A549 (cell line): ENCODE results near the gene NMNAT2. TPM values are rescaled to one million over a fixed set of nuclear protein-coding genes. Genes with fewer than 3 reads are reported as not detected.
A peak's percentile ranks its signal among the peaks of the same experiment; 100 is the strongest.

ENCODE experiments used
- ATAC-seq, 2 experiments: fragments of 200-7000 bp in 1 of 2; fragments of >200 bp in 1 of 2; cut with Nextera tagmentation in 1 of 2; cut with Tn5 transposase in 1 of 2; 3 replicates each; pipeline versions ENCODE4 v1.8.0 to v1.9.1; 2018 to 2020; ENCODE audit warnings: mild to moderate bottlenecking in 1 of 2, moderate library complexity in 1 of 2
- CTCF ChIA-PET: fragments of 300-600 bp; sonication (Branson Sonifier 250); formaldehyde crosslinking; extraction: SDS; loops from one replicate; lab custom pipeline; 2021; ENCODE audit warnings: antibody characterized with exemption, inconsistent platforms; lab: Yijun Ruan, JAX
- POLR2A ChIA-PET: fragments of 350-600 bp; formaldehyde crosslinking; extraction: SDS; loops from one replicate; lab custom pipeline; 2021; ENCODE audit warnings: antibody characterized with exemption, inconsistent platforms; lab: Yijun Ruan, JAX
- DNase-seq, 2 experiments: peaks; one replicate each; pipeline versions ENCODE4 v3.0.0 to v3.0.0-alpha.2; 2011 to 2016; ENCODE audit warnings: low read depth in 1 of 2, low spot score in 1 of 2
- FAIRE-seq: peaks from 2 replicates; lab custom pipeline; 2011; peaks lifted over from hg19 to GRCh38; lab: Jason Lieb, UNC
- H3K27ac ChIP-seq, 2 experiments: fragments of >200 bp; sonication (Bioruptor Twin); formaldehyde crosslinking; 3 replicates each; pipeline ENCODE4 v1.5.1; 2016 to 2017
- H3K4me1 ChIP-seq: fragments of >200 bp; sonication (Bioruptor Twin); formaldehyde crosslinking; 3 replicates; pipeline ENCODE4 v1.6.1; 2016
- H3K4me2 ChIP-seq: fragments of >200 bp; sonication (Bioruptor Twin); formaldehyde crosslinking; 3 replicates; pipeline ENCODE4 v1.6.1; 2016
- H3K4me3 ChIP-seq: fragments of >200 bp; sonication (Bioruptor Twin); formaldehyde crosslinking; 3 replicates; pipeline ENCODE4 v1.5.1; 2016
- H3K9me3 ChIP-seq: fragments of >200 bp; sonication (Bioruptor Twin); formaldehyde crosslinking; 3 replicates; pipeline ENCODE4 v1.6.1; 2016
- BHLHE40 ChIP-seq: IDR thresholded peaks from 2 replicates; pipeline ENCODE4 v1.6.1; 2012; ENCODE audit warnings: low read depth, low read length, inconsistent platforms
- CBX2 ChIP-seq: fragments of 200-600 bp; sonication (generic); IDR thresholded peaks from 2 replicates; pipeline ENCODE4 v1.6.1; 2016; ENCODE audit warnings: low read depth, mild to moderate bottlenecking, borderline replicate concordance
- EHF ChIP-seq: fragments of 250-450 bp; sonication (Bioruptor Pico); IDR thresholded peaks from 2 replicates; pipeline ENCODE4 v1.5.0; 2020; ENCODE audit warnings: mild to moderate bottlenecking
- ESRRA ChIP-seq: fragments of 150-350 bp; IDR thresholded peaks from 2 replicates; pipeline ENCODE4 v1.6.1; 2014; ENCODE audit warnings: mild to moderate bottlenecking, low read length, borderline replicate concordance
- HOXA7 ChIP-seq: fragments of 250-450 bp; sonication (Bioruptor Pico); IDR thresholded peaks from 2 replicates; pipeline ENCODE4 v1.5.0; 2020; ENCODE audit warnings: mild to moderate bottlenecking, moderate library complexity
- HOXB13 ChIP-seq: fragments of 250-450 bp; sonication (Bioruptor Pico); IDR thresholded peaks from 2 replicates; pipeline ENCODE4 v1.5.0; 2020; ENCODE audit warnings: low read depth, mild to moderate bottlenecking, moderate library complexity
- JUNB ChIP-seq: fragments of >200 bp; sonication (Bioruptor Twin); formaldehyde crosslinking; IDR thresholded peaks from 2 replicates; pipeline ENCODE4 v1.6.1; 2016
- KDM1A ChIP-seq: fragments of 200-600 bp; sonication (generic); IDR thresholded peaks from 2 replicates; pipeline ENCODE4 v1.6.1; 2016; ENCODE audit warnings: low read depth, mild to moderate bottlenecking
- KDM5A ChIP-seq: fragments of 200-600 bp; sonication (generic); IDR thresholded peaks from 2 replicates; pipeline ENCODE4 v1.6.1; 2016; ENCODE audit warnings: antibody characterized with exemption, mild to moderate bottlenecking
- MAZ ChIP-seq: fragments of 150-350 bp; IDR thresholded peaks from 2 replicates; pipeline ENCODE4 v1.6.1; 2014; ENCODE audit warnings: antibody characterized with exemption, low read depth, low read length, borderline replicate concordance
- MYC ChIP-seq: IDR thresholded peaks from 2 replicates; pipeline ENCODE4 v1.6.1; 2012; ENCODE audit warnings: mild to moderate bottlenecking, inconsistent platforms, low read length, improper control_type of control experiment, borderline replicate concordance
- NFE2L2 ChIP-seq: fragments of 150-350 bp; conservative IDR thresholded peaks from 2 replicates; pipeline ENCODE4 v1.6.1; 2014; ENCODE audit warnings: low read length
- PHF8 ChIP-seq: fragments of 200-600 bp; sonication (generic); IDR thresholded peaks from 2 replicates; pipeline ENCODE4 v1.6.1; 2016; ENCODE audit warnings: low read depth, mild to moderate bottlenecking, antibody characterized with exemption, moderate library complexity, borderline replicate concordance
- RFX5 ChIP-seq: fragments of 450-650 bp; IDR thresholded peaks from 2 replicates; pipeline ENCODE4 v1.7.1; 2014; ENCODE audit warnings: antibody characterized with exemption, mild to moderate bottlenecking, moderate library complexity
- SMC3 ChIP-seq: fragments of >200 bp; sonication (Bioruptor Twin); formaldehyde crosslinking; IDR thresholded peaks from 3 replicates; pipeline ENCODE4 v1.6.1; 2018; ENCODE audit warnings: inconsistent platforms
- ZSCAN20 ChIP-seq: fragments of 250-450 bp; sonication (Bioruptor Pico); IDR thresholded peaks from 2 replicates; pipeline ENCODE4 v1.8.0; 2022; ENCODE audit warnings: mild to moderate bottlenecking, moderate library complexity
- WGBS: methylation state at CpG from one replicate; pipeline ENCODE4 v1.1.6; 2017; ENCODE audit errors: missing lambda C conversion rate; 5-methylcytosine and 5-hydroxymethylcytosine counted together
- polyA plus RNA-seq, 4 experiments: library from polyadenylated mRNA; depleted of rRNA in 3 of 4; stranded (reverse); fragments of >200 nt; fragmentation: RNase III in 1 of 4; extraction: RNeasy Plus Mini Kit Qiagen cat#74134 plus additional on column Dnase treatment in 1 of 4; gene quantifications; 2 replicates in 3 of 4; 3 replicates in 1 of 4; pipeline ENCODE4 v1.2.3, GENCODE V29; 2011 to 2017
- TF ChIP-seq, protein P1 (sequence below): fragments of 150-350 bp; IDR thresholded peaks from 2 replicates; pipeline ENCODE4 v1.6.1; 2014; ENCODE audit warnings: low read depth, mild to moderate bottlenecking, low read length
- TF ChIP-seq, protein P2 (sequence below): fragments of 200-600 bp; sonication (generic); IDR thresholded peaks from 2 replicates; pipeline ENCODE4 v1.6.1; 2016; ENCODE audit warnings: antibody characterized with exemption, mild to moderate bottlenecking, moderate library complexity
- TF ChIP-seq, protein P3 (sequence below): fragments of >200 bp; sonication (Bioruptor Twin); formaldehyde crosslinking; IDR thresholded peaks from 3 replicates; pipeline ENCODE4 v1.5.1; 2016

The NMNAT2 gene
- polyA plus RNA-seq, 2 of the 4 experiments (the other 2 are of a cell fraction) = 0.16 to 0.63 TPM

DNA sequence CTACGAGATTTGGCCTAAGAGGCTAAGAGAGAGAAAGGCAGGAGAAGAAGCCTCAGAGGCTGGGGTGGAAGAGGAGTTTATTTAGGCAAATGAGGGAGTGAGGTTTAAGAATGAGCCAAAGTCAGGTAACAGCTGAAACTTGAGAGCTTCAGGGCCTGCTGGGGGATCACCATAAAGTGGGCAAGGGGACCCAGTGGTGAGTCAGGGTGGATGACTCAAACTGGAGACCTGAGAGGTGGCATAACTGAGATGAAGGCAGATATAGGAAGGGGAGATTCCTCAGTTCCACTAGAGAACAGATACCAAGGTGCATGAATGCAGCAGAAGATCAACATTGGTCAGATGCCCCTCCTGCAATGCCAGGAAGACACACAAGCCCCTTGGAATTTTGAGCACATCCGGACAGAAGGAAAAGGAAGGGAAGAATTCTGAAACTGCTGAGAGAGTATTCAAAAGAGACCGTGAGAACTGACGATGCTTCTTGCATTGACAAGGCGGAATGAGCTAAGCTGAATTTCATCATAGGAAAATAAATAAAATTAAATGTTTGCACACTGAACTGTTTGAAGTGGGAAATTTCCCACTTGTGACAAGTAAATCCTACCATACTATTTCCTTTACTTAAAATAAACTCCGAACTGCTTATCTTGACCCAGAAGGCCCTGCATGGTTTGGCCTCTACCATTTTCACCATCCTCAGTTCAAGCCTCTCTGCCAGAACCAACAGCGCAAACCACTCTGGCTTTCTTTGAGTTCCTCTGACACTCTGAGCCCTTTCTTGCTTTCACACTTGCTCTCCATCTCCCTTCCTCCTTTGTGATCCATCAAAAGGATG, 94.1 kb downstream of the NMNAT2 start:
- Histone ChIP-seq H3K9me3 (no peaks in the 10 kb centered on the region), H3K4me3 (no peak overlapping the region), H3K27ac (no peak overlapping the region), H3K4me1 (0 out of 3 replicates have a peak, but pooled peaks cover under 1% of the 10 kb centered on the region), H3K4me2 (no peak overlapping the region)
- DNase-seq (no peak), ATAC-seq (no peak), FAIRE-seq (no peak)
- no peak for TF ChIP-seq KDM1A
- TF ChIP-seq, protein P1, sequence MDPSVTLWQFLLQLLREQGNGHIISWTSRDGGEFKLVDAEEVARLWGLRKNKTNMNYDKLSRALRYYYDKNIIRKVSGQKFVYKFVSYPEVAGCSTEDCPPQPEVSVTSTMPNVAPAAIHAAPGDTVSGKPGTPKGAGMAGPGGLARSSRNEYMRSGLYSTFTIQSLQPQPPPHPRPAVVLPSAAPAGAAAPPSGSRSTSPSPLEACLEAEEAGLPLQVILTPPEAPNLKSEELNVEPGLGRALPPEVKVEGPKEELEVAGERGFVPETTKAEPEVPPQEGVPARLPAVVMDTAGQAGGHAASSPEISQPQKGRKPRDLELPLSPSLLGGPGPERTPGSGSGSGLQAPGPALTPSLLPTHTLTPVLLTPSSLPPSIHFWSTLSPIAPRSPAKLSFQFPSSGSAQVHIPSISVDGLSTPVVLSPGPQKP = no peak
- TF ChIP-seq NFE2L2 = no peak
- no peak for TF ChIP-seq BHLHE40
- TF ChIP-seq JUNB = no peak
- TF ChIP-seq ESRRA = no peak
- TF ChIP-seq HOXA7 (CRISPR knock-in tag) = no peak
- 72% methylated on average over 7 of the region's 7 CpGs for WGBS
- ChIA-PET POLR2A (interaction anchor here (0.6 kb wide), 1 partner anchor 86 kb away, joined by 3 read pairs; no protein-coding TSS in a partner anchor), CTCF (interaction anchor here (1.0 kb wide), 1 partner anchor 361 kb away, joined by 3 read pairs; no protein-coding TSS in a partner anchor)

DNA sequence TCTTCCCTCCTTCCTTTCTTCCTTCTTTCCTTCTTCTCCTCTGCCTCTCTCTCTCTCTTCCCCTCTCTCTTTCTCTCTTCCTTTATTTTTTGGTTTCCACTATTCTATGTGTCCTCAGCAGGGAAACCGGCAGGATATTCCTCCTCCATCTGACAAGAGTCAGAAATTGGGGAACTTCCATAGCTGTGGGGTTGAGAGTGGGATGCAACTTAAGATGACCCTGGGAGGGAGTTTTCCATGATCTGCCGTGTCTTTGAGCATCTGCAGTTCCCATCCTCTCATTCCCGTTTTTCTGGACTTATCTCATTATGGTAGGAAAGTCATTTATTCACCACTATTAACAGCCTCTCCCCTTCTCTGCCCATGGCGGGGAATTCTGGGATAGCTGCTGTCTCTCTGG, 98.6 kb downstream of the NMNAT2 start:
- no peak for FAIRE-seq
- POLR2A ChIA-PET = no interaction called here
- TF ChIP-seq MAZ (no peak), ZSCAN20 (CRISPR knock-in tag) (no peak), EHF (CRISPR knock-in tag) (no peak), RFX5 (no peak), ESRRA (no peak), MYC (no peak), HOXB13 (no peak), SMC3 (no peak)
- TF ChIP-seq, all 56 proteins: peak for 0
- 76% methylated on average over 4 of the region's 4 CpGs for WGBS
- DNase-seq = no peak
- peaks cover 9% of the 10 kb centered on the region; the same call in 2 of the 3 replicates for H3K4me1 ChIP-seq
- no peaks in the 10 kb centered on the region for H3K9me3 ChIP-seq
- no peak overlapping the region for H3K4me2 ChIP-seq
- CTCF ChIA-PET = interaction anchor here (0.7 to 8.0 kb wide), 12 partner anchors 11 to 718 kb away, joined by 3 to 64 read pairs (median 4); no protein-coding TSS in a partner anchor
- ATAC-seq = no peak
- H3K4me3 ChIP-seq = no peak overlapping the region
- H3K27ac ChIP-seq = no peak overlapping the region

DNA sequence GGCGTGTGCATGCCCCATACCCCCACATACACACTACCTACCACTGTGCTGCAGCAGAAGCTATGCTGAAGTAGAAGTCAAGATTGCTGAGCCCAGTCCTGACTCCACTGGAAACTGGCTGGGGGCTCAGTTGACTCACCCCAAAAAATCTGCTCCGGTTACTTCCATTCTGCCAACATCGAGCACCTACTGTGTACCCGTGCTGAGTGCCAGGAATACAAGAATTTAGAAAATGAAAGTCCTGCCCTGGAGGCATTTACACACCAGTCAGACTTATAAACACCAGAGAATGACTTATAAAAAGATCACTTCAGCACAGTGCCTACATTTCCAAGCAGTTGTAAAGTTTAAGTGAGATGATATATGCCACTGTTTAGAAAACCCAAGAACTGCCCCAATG, 99.1 kb downstream of the NMNAT2 start:
- POLR2A ChIA-PET = interaction anchor here (1.0 kb wide), 1 partner anchor 357 kb away, joined by 3 read pairs; no protein-coding TSS in a partner anchor
- peak; percentile 36 to 50; a peak in 3 of 6 replicates for ATAC-seq
- H3K9me3 ChIP-seq = no peaks in the 10 kb centered on the region
- no peak overlapping the region for H3K4me2 ChIP-seq
- 53% methylated on average over 4 of the region's 4 CpGs for WGBS
- H3K4me3 ChIP-seq = no peak overlapping the region
- peaks cover 9% of the 10 kb centered on the region; the same call in 2 of the 3 replicates for H3K4me1 ChIP-seq
- DNase-seq = no peak
- no peak for TF ChIP-seq KDM5A
- TF ChIP-seq, protein P2, sequence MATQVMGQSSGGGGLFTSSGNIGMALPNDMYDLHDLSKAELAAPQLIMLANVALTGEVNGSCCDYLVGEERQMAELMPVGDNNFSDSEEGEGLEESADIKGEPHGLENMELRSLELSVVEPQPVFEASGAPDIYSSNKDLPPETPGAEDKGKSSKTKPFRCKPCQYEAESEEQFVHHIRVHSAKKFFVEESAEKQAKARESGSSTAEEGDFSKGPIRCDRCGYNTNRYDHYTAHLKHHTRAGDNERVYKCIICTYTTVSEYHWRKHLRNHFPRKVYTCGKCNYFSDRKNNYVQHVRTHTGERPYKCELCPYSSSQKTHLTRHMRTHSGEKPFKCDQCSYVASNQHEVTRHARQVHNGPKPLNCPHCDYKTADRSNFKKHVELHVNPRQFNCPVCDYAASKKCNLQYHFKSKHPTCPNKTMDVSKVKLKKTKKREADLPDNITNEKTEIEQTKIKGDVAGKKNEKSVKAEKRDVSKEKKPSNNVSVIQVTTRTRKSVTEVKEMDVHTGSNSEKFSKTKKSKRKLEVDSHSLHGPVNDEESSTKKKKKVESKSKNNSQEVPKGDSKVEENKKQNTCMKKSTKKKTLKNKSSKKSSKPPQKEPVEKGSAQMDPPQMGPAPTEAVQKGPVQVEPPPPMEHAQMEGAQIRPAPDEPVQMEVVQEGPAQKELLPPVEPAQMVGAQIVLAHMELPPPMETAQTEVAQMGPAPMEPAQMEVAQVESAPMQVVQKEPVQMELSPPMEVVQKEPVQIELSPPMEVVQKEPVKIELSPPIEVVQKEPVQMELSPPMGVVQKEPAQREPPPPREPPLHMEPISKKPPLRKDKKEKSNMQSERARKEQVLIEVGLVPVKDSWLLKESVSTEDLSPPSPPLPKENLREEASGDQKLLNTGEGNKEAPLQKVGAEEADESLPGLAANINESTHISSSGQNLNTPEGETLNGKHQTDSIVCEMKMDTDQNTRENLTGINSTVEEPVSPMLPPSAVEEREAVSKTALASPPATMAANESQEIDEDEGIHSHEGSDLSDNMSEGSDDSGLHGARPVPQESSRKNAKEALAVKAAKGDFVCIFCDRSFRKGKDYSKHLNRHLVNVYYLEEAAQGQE = no peak
- TF ChIP-seq CBX2 = no peak
- no peak for TF ChIP-seq ESRRA
- TF ChIP-seq, protein P3, sequence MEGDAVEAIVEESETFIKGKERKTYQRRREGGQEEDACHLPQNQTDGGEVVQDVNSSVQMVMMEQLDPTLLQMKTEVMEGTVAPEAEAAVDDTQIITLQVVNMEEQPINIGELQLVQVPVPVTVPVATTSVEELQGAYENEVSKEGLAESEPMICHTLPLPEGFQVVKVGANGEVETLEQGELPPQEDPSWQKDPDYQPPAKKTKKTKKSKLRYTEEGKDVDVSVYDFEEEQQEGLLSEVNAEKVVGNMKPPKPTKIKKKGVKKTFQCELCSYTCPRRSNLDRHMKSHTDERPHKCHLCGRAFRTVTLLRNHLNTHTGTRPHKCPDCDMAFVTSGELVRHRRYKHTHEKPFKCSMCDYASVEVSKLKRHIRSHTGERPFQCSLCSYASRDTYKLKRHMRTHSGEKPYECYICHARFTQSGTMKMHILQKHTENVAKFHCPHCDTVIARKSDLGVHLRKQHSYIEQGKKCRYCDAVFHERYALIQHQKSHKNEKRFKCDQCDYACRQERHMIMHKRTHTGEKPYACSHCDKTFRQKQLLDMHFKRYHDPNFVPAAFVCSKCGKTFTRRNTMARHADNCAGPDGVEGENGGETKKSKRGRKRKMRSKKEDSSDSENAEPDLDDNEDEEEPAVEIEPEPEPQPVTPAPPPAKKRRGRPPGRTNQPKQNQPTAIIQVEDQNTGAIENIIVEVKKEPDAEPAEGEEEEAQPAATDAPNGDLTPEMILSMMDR = no peak
- no peak for TF ChIP-seq PHF8
- TF ChIP-seq MAZ = no peak
- TF ChIP-seq HOXB13 = no peak
- CTCF ChIA-PET = interaction anchor here (1.0 to 8.0 kb wide), 21 partner anchors 8 to 718 kb away, joined by 3 to 64 read pairs (median 4); no protein-coding TSS in a partner anchor
- FAIRE-seq = no peak
- H3K27ac ChIP-seq = no peak overlapping the region
